Panc1 (cell line): ENCODE results near the gene ZNF239.

Experiments used
- CTCF ChIP-seq: fragments of 450-650 bp; IDR thresholded peaks from 2 replicates; pipeline ENCODE4 v1.5.1; 2017; ENCODE audit warnings: mild to moderate bottlenecking
- POLR2AphosphoS5 ChIP-seq: IDR thresholded peaks from 2 replicates; pipeline ENCODE4 v1.6.1; 2012; ENCODE audit warnings: mild to moderate bottlenecking, low read depth, low read length, moderate library complexity
- TCF7L2 ChIP-seq: IDR thresholded peaks from 2 replicates; pipeline ENCODE4 v1.6.1; 2011; ENCODE audit warnings: mild to moderate bottlenecking, low read depth, low read length, inconsistent platforms

- TF ChIP-seq CTCF (no peak), POLR2AphosphoS5 (no peak), TCF7L2 (no peak)
These were observed 1.6 kb upstream of the ZNF239 start for GRCh38 chr10:43576062-43576461.
